Neutrophil (primary cell): ENCODE results near the gene CHFR.

Source experiments
- H3K27ac ChIP-seq: fragments of 200-600 bp; sonication (generic); 2 replicates; pipeline ENCODE4 v1.5.1; 2016; ENCODE audit warnings: mild to moderate bottlenecking, moderate library complexity
- H3K27me3 ChIP-seq: fragments of 200-600 bp; sonication (generic); 2 replicates; pipeline ENCODE4 v1.6.0; 2016; ENCODE audit warnings: mild to moderate bottlenecking
- H3K36me3 ChIP-seq: fragments of 200-600 bp; sonication (generic); 2 replicates; pipeline ENCODE4 v1.5.1; 2017
- H3K4me1 ChIP-seq, 2 experiments: fragments of 200-600 bp in 1 of 2; sonication (generic) in 1 of 2; 1 replicate in 1 of 2; 2 replicates in 1 of 2; pipeline versions ENCODE4 v1.5.1 to v1.6.1; 2013 to 2016; ENCODE audit warnings: low read depth in 1 of 2, low read length in 1 of 2, mild to moderate bottlenecking in 1 of 2, moderate library complexity in 1 of 2; ENCODE audit not compliant: control insufficient read depth in 1 of 2, insufficient read depth in 1 of 2
- H3K4me3 ChIP-seq, 2 experiments: fragments of 200-600 bp in 1 of 2; sonication (generic) in 1 of 2; 1 replicate in 1 of 2; 2 replicates in 1 of 2; pipeline ENCODE4 v1.5.1; 2013 to 2016; ENCODE audit warnings: low read depth in 1 of 2, low read length in 1 of 2, mild to moderate bottlenecking in 1 of 2, moderate library complexity in 1 of 2
- H3K9me3 ChIP-seq: fragments of 200-600 bp; sonication (generic); 2 replicates; pipeline ENCODE4 v1.5.1; 2016
- TF ChIP-seq, protein P1 (sequence below): fragments of 200-600 bp; sonication (generic); IDR thresholded peaks from 2 replicates; pipeline ENCODE4 v1.5.1; 2016; ENCODE audit warnings: antibody characterized with exemption

CHFR gene

DNA sequence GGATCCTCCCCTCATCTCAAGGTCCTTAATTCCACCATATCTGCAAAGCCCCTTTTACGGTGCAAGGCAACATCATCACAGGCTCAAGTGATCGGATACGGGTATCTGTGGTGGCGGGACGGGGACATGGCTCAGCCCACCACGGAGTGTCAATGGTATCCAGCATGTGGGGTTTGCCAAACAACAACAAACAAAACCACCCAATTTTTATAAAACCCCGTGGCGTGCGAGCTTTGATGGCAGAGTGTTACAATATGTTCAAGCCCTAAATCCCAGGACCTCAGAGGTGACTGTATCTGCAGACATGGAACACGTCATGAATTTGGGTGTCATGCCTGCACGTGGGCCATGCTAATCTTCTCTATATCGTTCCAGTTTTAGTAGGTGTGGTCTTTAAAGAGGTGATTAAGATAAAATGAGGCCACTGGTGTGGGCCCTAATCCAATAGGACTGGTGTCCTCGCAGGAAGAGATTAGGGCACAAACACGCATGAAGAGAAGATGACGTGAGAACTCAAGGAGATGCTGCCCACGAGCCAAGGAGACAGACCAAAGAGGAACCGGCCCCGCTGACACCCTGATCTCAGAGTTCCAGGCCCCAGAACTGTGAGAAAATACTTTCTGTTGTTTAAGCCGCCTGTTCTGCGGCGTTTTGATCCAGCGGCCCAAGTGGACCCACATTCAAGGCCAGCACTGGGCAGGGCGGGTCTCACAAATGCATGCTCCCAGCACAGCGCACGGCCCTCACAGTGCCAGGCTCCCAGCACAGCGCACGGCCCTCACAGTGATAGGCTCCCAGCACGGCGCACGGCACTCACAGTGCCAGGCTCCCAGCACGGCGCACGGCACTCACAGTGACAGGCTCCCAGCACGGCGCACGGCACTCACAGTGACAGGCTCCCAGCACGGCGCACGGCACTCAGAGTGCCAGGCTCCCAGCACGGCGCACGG lies 52.1 kb downstream of the CHFR start:
- H3K4me3 ChIP-seq = no peak overlapping the region
- H3K27ac ChIP-seq = no peak overlapping the region
- TF ChIP-seq, protein P1, sequence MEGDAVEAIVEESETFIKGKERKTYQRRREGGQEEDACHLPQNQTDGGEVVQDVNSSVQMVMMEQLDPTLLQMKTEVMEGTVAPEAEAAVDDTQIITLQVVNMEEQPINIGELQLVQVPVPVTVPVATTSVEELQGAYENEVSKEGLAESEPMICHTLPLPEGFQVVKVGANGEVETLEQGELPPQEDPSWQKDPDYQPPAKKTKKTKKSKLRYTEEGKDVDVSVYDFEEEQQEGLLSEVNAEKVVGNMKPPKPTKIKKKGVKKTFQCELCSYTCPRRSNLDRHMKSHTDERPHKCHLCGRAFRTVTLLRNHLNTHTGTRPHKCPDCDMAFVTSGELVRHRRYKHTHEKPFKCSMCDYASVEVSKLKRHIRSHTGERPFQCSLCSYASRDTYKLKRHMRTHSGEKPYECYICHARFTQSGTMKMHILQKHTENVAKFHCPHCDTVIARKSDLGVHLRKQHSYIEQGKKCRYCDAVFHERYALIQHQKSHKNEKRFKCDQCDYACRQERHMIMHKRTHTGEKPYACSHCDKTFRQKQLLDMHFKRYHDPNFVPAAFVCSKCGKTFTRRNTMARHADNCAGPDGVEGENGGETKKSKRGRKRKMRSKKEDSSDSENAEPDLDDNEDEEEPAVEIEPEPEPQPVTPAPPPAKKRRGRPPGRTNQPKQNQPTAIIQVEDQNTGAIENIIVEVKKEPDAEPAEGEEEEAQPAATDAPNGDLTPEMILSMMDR = no peak
- H3K36me3 ChIP-seq = peaks cover 79% of the 10 kb centered on the region
- no peaks in the 10 kb centered on the region for H3K9me3 ChIP-seq
- H3K27me3 ChIP-seq = no peaks in the 10 kb centered on the region
- H3K4me1 ChIP-seq = no peaks in the 10 kb centered on the region

- no peaks in the 10 kb centered on the region for H3K27me3 ChIP-seq
- no peaks in the 10 kb centered on the region for H3K9me3 ChIP-seq
- TF ChIP-seq, protein P1 = no peak
- H3K4me3 ChIP-seq = no peak overlapping the region
- H3K27ac ChIP-seq = no peak overlapping the region
- H3K36me3 ChIP-seq = peaks cover 68% of the 10 kb centered on the region
- peaks cover 3% of the 10 kb centered on the region in 2 experiments for H3K4me1 ChIP-seq
Measured at GRCh38 chr12:132834181-132834711, 53.2 kb downstream of the CHFR start.

DNA sequence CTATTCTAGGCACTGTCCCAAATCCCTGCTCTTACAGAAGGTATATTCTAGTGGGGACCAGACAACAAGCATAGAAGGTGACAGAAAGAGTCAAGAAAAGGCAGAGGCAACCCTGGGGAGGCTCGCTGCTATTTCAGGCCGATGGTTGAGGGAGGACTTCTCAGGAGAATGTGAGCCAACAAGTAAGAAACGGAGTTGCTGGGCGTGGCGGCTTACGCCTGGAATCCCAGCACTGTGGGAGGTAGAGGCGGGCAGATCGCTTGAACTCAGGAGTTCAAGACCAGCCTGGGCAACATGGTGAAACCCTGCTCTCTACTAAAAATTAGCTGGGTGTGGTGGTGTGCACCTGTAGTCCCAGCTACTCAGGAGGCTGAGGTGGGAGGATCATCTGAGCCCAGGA lies 54.1 kb downstream of the CHFR start:
- H3K4me3 ChIP-seq = no peak overlapping the region
- H3K9me3 ChIP-seq = no peaks in the 10 kb centered on the region
- H3K27ac ChIP-seq = no peak overlapping the region
- peaks cover 59% of the 10 kb centered on the region for H3K36me3 ChIP-seq
- H3K4me1 ChIP-seq = peaks cover 5% of the 10 kb centered on the region in 2 experiments
- TF ChIP-seq, protein P1 = no peak
- H3K27me3 ChIP-seq = no peaks in the 10 kb centered on the region

GRCh38 chr12:132831771-132832170 lies 55.6 kb downstream of the CHFR start:
- Histone ChIP-seq H3K27me3 (no peaks in the 10 kb centered on the region), H3K36me3 (peaks cover 45% of the 10 kb centered on the region), H3K4me3 (no peak overlapping the region), H3K9me3 (no peaks in the 10 kb centered on the region), H3K27ac (no peak overlapping the region), H3K4me1 (peaks cover 13 to 16% of the 10 kb centered on the region in 2 experiments)
- TF ChIP-seq, protein P1 = no peak

GRCh38 chr12:132828706-132829534 lies 58.5 kb downstream of the CHFR start, which contains the start of gene GOLGA3:
Gene GOLGA3, minus strand, starts transcription at chr12:132828869. Its CDS starts 6,741 bp downstream, at chr12:132822128.
- peaks cover 36% of the 10 kb centered on the region for H3K36me3 ChIP-seq
- peak within 1 kb of the TSS; percentile 81 to 82 for H3K4me3 ChIP-seq
- peaks cover 13 to 16% of the 10 kb centered on the region in 2 experiments for H3K4me1 ChIP-seq
- peak within 1 kb of the TSS; percentile 98 for H3K27ac ChIP-seq
- no peaks in the 10 kb centered on the region for H3K27me3 ChIP-seq
- TF ChIP-seq, protein P1 = no peak
- H3K9me3 ChIP-seq = no peaks in the 10 kb centered on the region
